Cardiac atrium fibroblast (primary cell): Measurements from ENCODE around the gene ARL4D. TPM values are rescaled to one million over a fixed set of nuclear protein-coding genes. Genes with fewer than 3 reads are reported as not detected.

Source experiments
- total RNA-seq: library from RNA; depleted of rRNA; stranded (reverse); fragments of >200 nt; gene quantifications from 2 replicates; pipeline ENCODE4 v1.2.3, GENCODE V29; 2015

The ARL4D gene
- 19.5 and 23.2 TPM in 2 replicates for total RNA-seq

GRCh38 chr17:43398724-43399595 is at the start of gene ARL4D:
Gene ARL4D, plus strand, starts transcription at chr17:43398993. Its CDS starts 740 bp downstream, at chr17:43399733.

Other genes with a start within 250 kb of the ARL4D start
- gene NBR1, start 227.8 kb upstream of the ARL4D start, total RNA-seq, result 81.1 and 81.3 TPM in 2 replicates
- gene TMEM106A, start 187.1 kb upstream of the ARL4D start, total RNA-seq, result 3.9 and 5.1 TPM in 2 replicates
- not detected in 2 replicates for gene CCDC200, start 170.4 kb upstream of the ARL4D start, total RNA-seq
- gene RNU2-1, start 165.0 kb upstream of the ARL4D start, total RNA-seq, result not detected in 2 replicates
- 22.6 and 37.1 TPM in 2 replicates for gene DHX8, start 85.0 kb downstream of the ARL4D start, total RNA-seq
- gene ETV4, start 147.3 kb downstream of the ARL4D start, total RNA-seq, result 10.9 and 17.0 TPM in 2 replicates